GM12878 (cell line): ENCODE measurements around the gene ADAMTS17. TPM values are rescaled to one million over a fixed set of nuclear protein-coding genes. Genes with fewer than 3 reads are reported as not detected.

ENCODE experiments used
- ATAC-seq: fragments of 200-7000 bp; cut with Tn5 transposase; 3 replicates; pipeline ENCODE4 v1.9.1; 2020; ENCODE audit warnings: mild to moderate bottlenecking, moderate library complexity
- BruUV-seq: library from RNA; stranded (reverse); fragments of 400-500 nt; replicated peaks from 2 replicates; lab custom pipeline; 2021; lab: Mats Ljungman, UMichigan
- CTCF ChIA-PET: fragments of 300-600 bp; sonication (Branson Sonifier 250); formaldehyde crosslinking; extraction: SDS; loops from one replicate; lab custom pipeline; 2021; ENCODE audit warnings: inconsistent platforms; lab: Yijun Ruan, JAX
- POLR2A ChIA-PET: fragments of 350-600 bp; formaldehyde crosslinking; extraction: SDS; loops from one replicate; lab custom pipeline; 2021; ENCODE audit warnings: inconsistent platforms; lab: Charles Lee
- RAD21 ChIA-PET: fragments of 300-600 bp; sonication (Branson Sonifier 250); formaldehyde crosslinking; loops from one replicate; lab custom pipeline; 2023; ENCODE audit warnings: antibody characterized with exemption; ENCODE audit not compliant: unreplicated experiment; lab: Charles Lee
- SMC1A ChIA-PET: fragments of 300-600 bp; sonication (Branson Sonifier 250); formaldehyde crosslinking; loops from one replicate; lab custom pipeline; 2023; ENCODE audit not compliant: unreplicated experiment, uncharacterized antibody; lab: Charles Lee
- DNase-seq: peaks from one replicate; pipeline ENCODE4 v3.0.0-alpha.2; 2011; ENCODE audit warnings: low read depth, low spot score
- FAIRE-seq: peaks from 3 replicates; lab custom pipeline; 2011; peaks lifted over from hg19 to GRCh38; lab: Jason Lieb, UNC
- H2AFZ ChIP-seq: 2 replicates; pipeline ENCODE4 v1.6.0; 2011; ENCODE audit warnings: low read depth, low read length, control low read depth; ENCODE audit not compliant: control insufficient read depth
- H3K27ac ChIP-seq: 2 replicates; pipeline ENCODE4 v1.5.1; 2011; ENCODE audit warnings: control low read depth; ENCODE audit not compliant: control insufficient read depth, insufficient read depth
- H3K27me3 ChIP-seq, 2 experiments: replicated peaks in 1 of 2; 2 replicates each; pipeline versions ENCODE4 v1.6.0 to v1.6.1; 2011; ENCODE audit warnings: low read length in 1 of 2; ENCODE audit not compliant: control insufficient read depth in 2 of 2, insufficient read depth in 2 of 2
- H3K36me3 ChIP-seq, 2 experiments: 2 replicates each; pipeline ENCODE4 v1.5.1; 2011; ENCODE audit warnings: low read length in 1 of 2; ENCODE audit not compliant: control insufficient read depth in 2 of 2, insufficient read depth in 2 of 2
- H3K4me1 ChIP-seq: 2 replicates; pipeline ENCODE4 v1.6.1; 2011; ENCODE audit warnings: mild to moderate bottlenecking, low read length, moderate library complexity, mixed read lengths; ENCODE audit not compliant: control insufficient read depth, insufficient read depth
- H3K4me2 ChIP-seq: 2 replicates; pipeline ENCODE4 v1.6.0; 2011; ENCODE audit warnings: control low read depth; ENCODE audit not compliant: control insufficient read depth, insufficient read depth
- H3K4me3 ChIP-seq: fragments of 200-600 bp; sonication (generic); 2 replicates; pipeline ENCODE4 v1.5.1; 2016
- H3K79me2 ChIP-seq: 2 replicates; pipeline ENCODE4 v1.6.0; 2011; ENCODE audit warnings: low read length; ENCODE audit not compliant: control insufficient read depth, insufficient read depth
- H3K9ac ChIP-seq: 2 replicates; pipeline ENCODE4 v1.8.0; 2011; ENCODE audit warnings: low read length, control low read depth, mixed read lengths; ENCODE audit not compliant: control insufficient read depth, insufficient read depth
- H3K9me3 ChIP-seq: replicated peaks from 3 replicates; pipeline ENCODE4 v1.5.1; 2011; ENCODE audit warnings: mild to moderate bottlenecking, low read length; ENCODE audit not compliant: control insufficient read depth, insufficient read depth
- H4K20me1 ChIP-seq: 2 replicates; pipeline ENCODE4 v1.6.0; 2011; ENCODE audit not compliant: control insufficient read depth, insufficient read depth
- ATF3 ChIP-seq: IDR thresholded peaks from 2 replicates; pipeline ENCODE4 v1.6.1; 2011; ENCODE audit warnings: low read depth, mild to moderate bottlenecking, low read length, moderate library complexity, borderline replicate concordance; ENCODE audit errors: extremely low read depth
- E4F1 ChIP-seq: fragments of 450-650 bp; IDR thresholded peaks from 2 replicates; pipeline ENCODE4 v1.6.1; 2018; ENCODE audit warnings: borderline replicate concordance, mild to moderate bottlenecking; ENCODE audit not compliant: partially characterized antibody
- ETV6 ChIP-seq, 2 experiments: fragments of 450-650 bp in 1 of 2; IDR thresholded peaks in 1 of 2; conservative IDR thresholded peaks in 1 of 2; 2 replicates each; pipeline ENCODE4 v1.6.1; 2014; ENCODE audit warnings: antibody characterized with exemption in 1 of 2, borderline replicate concordance in 1 of 2, low read depth in 1 of 2, mild to moderate bottlenecking in 1 of 2, moderate library complexity in 1 of 2
- MEF2B ChIP-seq: fragments of 450-650 bp; IDR thresholded peaks from 2 replicates; pipeline ENCODE4 v1.6.1; 2018; ENCODE audit warnings: mild to moderate bottlenecking, moderate library complexity; ENCODE audit not compliant: partially characterized antibody, poor library complexity, severe bottlenecking
- NR2F1 ChIP-seq: fragments of 450-650 bp; conservative IDR thresholded peaks from 2 replicates; pipeline ENCODE4 v1.6.1; 2017; ENCODE audit warnings: mild to moderate bottlenecking
- RELB ChIP-seq: fragments of 450-650 bp; IDR thresholded peaks from 2 replicates; pipeline ENCODE4 v1.6.1; 2017; ENCODE audit warnings: low read depth, mild to moderate bottlenecking, moderate library complexity
- REST ChIP-seq: IDR thresholded peaks from 2 replicates; pipeline ENCODE4 v1.6.1; 2012; ENCODE audit warnings: mild to moderate bottlenecking, low read depth, low read length
- SMARCA5 ChIP-seq: fragments of 450-650 bp; IDR thresholded peaks from 2 replicates; pipeline ENCODE4 v1.6.1; 2017; ENCODE audit warnings: mild to moderate bottlenecking
- ZBED1 ChIP-seq: IDR thresholded peaks from 2 replicates; pipeline ENCODE4 v1.6.1; 2016; ENCODE audit warnings: borderline replicate concordance
- ZNF687 ChIP-seq: fragments of 450-650 bp; IDR thresholded peaks from 2 replicates; pipeline ENCODE4 v1.6.1; 2017; ENCODE audit warnings: mild to moderate bottlenecking, moderate library complexity
- WGBS: methylation state at CpG from one replicate; pipeline ENCODE4 v1.1.6; 2016; ENCODE audit warnings: low lambda C conversion rate; ENCODE audit not compliant: insufficient replicate concordance, insufficient coverage; ENCODE audit errors: missing lambda C conversion rate; 5-methylcytosine and 5-hydroxymethylcytosine counted together
- in situ Hi-C: fragments of 300-500 bp; cut with MboI; formaldehyde crosslinking; loops from 9 replicates; pipeline ENCODE4 v1.14.3; 2018; ENCODE audit warnings: mixed read lengths
- intact Hi-C: fragments of 100-400 bp; cut with micrococcal nuclease; formaldehyde crosslinking; loops from one replicate; pipeline ENCODE4 v1.14.2; 2022; ENCODE audit not compliant: unreplicated experiment
- polyA plus RNA-seq, 11 experiments: library from polyadenylated mRNA; depleted of rRNA in 4 of 11; unstranded in 6 of 11; stranded (reverse) in 5 of 11; fragments of >200 nt; fragmentation: Nextera tagmentation in 4 of 11; fragmentation: Illumina TruSeq in 1 of 11; extraction: Ambion mirVana in 4 of 11; extraction: Trizol in 1 of 11; gene quantifications; 1 replicate in 1 of 11; 2 replicates in 10 of 11; pipeline versions ENCODE4 v1.2.1 to v1.2.3, GENCODE V29; 2011 to 2016; ENCODE audit warnings: inconsistent platforms in 2 of 11, missing spikeins in 2 of 11, low read depth in 1 of 11
- total RNA-seq, 4 experiments: library from RNA; depleted of rRNA in 3 of 4; stranded (reverse); fragments of >200 nt in 3 of 4; fragmentation: Illumina TruSeq in 1 of 4; extraction: Trizol in 1 of 4; gene quantifications; 2 replicates each; pipeline versions ENCODE4 v1.2.1 to v1.2.3, GENCODE V29; 2013 to 2021

Gene ADAMTS17
- total and polyA plus RNA-seq, 10 of the 15 experiments (the other 5 are each of a cell fraction or from before 2014, with no cell fraction given), result 0.04 to 0.50 (median 0.10) TPM; not detected in 4

- no peaks in the 10 kb centered on the region; the same call in 2 of the 3 replicates for H3K9me3 ChIP-seq
- ATAC-seq, result no peak
- DNase-seq, result no peak
- WGBS, result 80% methylated on average over 2 of the region's 2 CpGs
- H3K79me2 ChIP-seq, result no peaks in the 10 kb centered on the region
- no peaks in the 10 kb centered on the region for H3K4me1 ChIP-seq
- ChIA-PET POLR2A (no interaction called here), SMC1A (no interaction called here), RAD21 (no interaction called here), CTCF (no interaction called here)
- BruUV-seq, result no TSS peak
- H3K4me3 ChIP-seq, result no peak overlapping the region
- intact Hi-C loops (no loop called here), in situ Hi-C loops (no loop called here)
- no peak for FAIRE-seq
- no peak overlapping the region for H3K9ac ChIP-seq
- no peak overlapping the region for H3K4me2 ChIP-seq
- no peak overlapping the region for H3K27ac ChIP-seq
- no peaks in the 10 kb centered on the region for H4K20me1 ChIP-seq
- no peaks in the 10 kb centered on the region for H3K36me3 ChIP-seq
- H3K27me3 ChIP-seq, result no peaks in the 10 kb centered on the region
- no peak overlapping the region for H2AFZ ChIP-seq
- no peak for TF ChIP-seq RELB
- no peak for TF ChIP-seq ZBED1
- no peak for TF ChIP-seq MEF2B
- no peak for TF ChIP-seq ZNF687
- no peak for TF ChIP-seq ATF3
- no peak for TF ChIP-seq E4F1
- no peak for TF ChIP-seq NR2F1
- TF ChIP-seq REST, result no peak
- no peak for TF ChIP-seq ETV6 (conservative IDR thresholded peaks at IDR 0.05 in 1 of 2, IDR thresholded peaks at IDR 0.05 in 1 of 2; ENCODE audit: borderline replicate concordance in 1 of 2, low read depth in 1 of 2)
- no peak for TF ChIP-seq SMARCA5
Observed at GRCh38 chr15:100207053-100207452, 134.7 kb downstream of the ADAMTS17 start.
